Caco-2 (cell line): ENCODE measurements around the gene SH3RF1. TPM values are rescaled to one million over a fixed set of nuclear protein-coding genes. Genes with fewer than 3 reads are reported as not detected.

Source experiments
- BruUV-seq: library from RNA; stranded (reverse); fragments of 400-500 nt; replicated peaks from 2 replicates; lab custom pipeline; 2021; lab: Mats Ljungman, UMichigan
- CTCF ChIA-PET: fragments of 300-600 bp; sonication (Branson Sonifier 250); formaldehyde crosslinking; loops from one replicate; lab custom pipeline; 2022; ENCODE audit warnings: antibody characterized with exemption; lab: Charles Lee
- POLR2A ChIA-PET: fragments of 300-600 bp; sonication (Branson Sonifier 250); formaldehyde crosslinking; loops from one replicate; lab custom pipeline; 2022; ENCODE audit warnings: antibody characterized with exemption; lab: Charles Lee
- DNase-seq, 2 experiments: peaks; one replicate each; pipeline versions ENCODE4 v3.0.0 to v3.0.0-alpha.2; 2020 to 2022
- H3K27me3 ChIP-seq: replicated peaks from 2 replicates; pipeline ENCODE4 v1.6.0; 2011; ENCODE audit warnings: low read length; ENCODE audit not compliant: control insufficient read depth, insufficient read depth
- H3K36me3 ChIP-seq: 2 replicates; pipeline ENCODE4 v1.5.1; 2011; ENCODE audit warnings: low read length; ENCODE audit not compliant: control insufficient read depth, insufficient read depth
- H3K4me1 ChIP-seq: fragments of 250-450 bp; sonication (Bioruptor Pico); 2 replicates; pipeline ENCODE4 v1.5.1; 2020; ENCODE audit warnings: mild to moderate bottlenecking
- H3K4me3 ChIP-seq: 2 replicates; pipeline ENCODE4 v1.5.1; 2011; ENCODE audit warnings: low read depth, mild to moderate bottlenecking, control low read depth, low read length
- H3K9me3 ChIP-seq: fragments of 250-450 bp; sonication (Bioruptor Pico); 2 replicates; pipeline ENCODE4 v1.5.1; 2020; ENCODE audit warnings: mild to moderate bottlenecking, moderate library complexity
- H3K27ac Mint-ChIP-seq: one replicate; pipeline ENCODE4 v1.8.0; 2022; ENCODE audit warnings: mixed read lengths; ENCODE audit not compliant: unreplicated experiment
- H3K27me3 Mint-ChIP-seq: one replicate; pipeline ENCODE4 v1.8.0; 2022; ENCODE audit warnings: mixed read lengths; ENCODE audit not compliant: insufficient read depth, unreplicated experiment
- H3K36me3 Mint-ChIP-seq: one replicate; pipeline ENCODE4 v1.8.0; 2022; ENCODE audit warnings: mild to moderate bottlenecking, mixed read lengths; ENCODE audit not compliant: insufficient read depth, unreplicated experiment
- H3K4me1 Mint-ChIP-seq: one replicate; pipeline ENCODE4 v1.8.0; 2022; ENCODE audit warnings: low read depth, mixed read lengths; ENCODE audit not compliant: unreplicated experiment
- H3K4me3 Mint-ChIP-seq: one replicate; pipeline ENCODE4 v1.8.0; 2022; ENCODE audit warnings: mild to moderate bottlenecking, moderate library complexity, mixed read lengths; ENCODE audit not compliant: unreplicated experiment
- H3K9me3 Mint-ChIP-seq: one replicate; pipeline ENCODE4 v1.8.0; 2022; ENCODE audit warnings: mixed read lengths; ENCODE audit not compliant: unreplicated experiment
- CTCF ChIP-seq, 2 experiments: fragments of 200-600 bp in 1 of 2; IDR thresholded peaks; 1 replicate in 1 of 2; 2 replicates in 1 of 2; pipeline versions ENCODE4 v1.5.1 to v1.8.0; 2011 to 2022; ENCODE audit warnings: antibody characterized with exemption in 1 of 2, control low read depth in 1 of 2, inconsistent platforms in 1 of 2, low read depth in 1 of 2, low read length in 1 of 2, mild to moderate bottlenecking in 1 of 2, moderate library complexity in 1 of 2; ENCODE audit not compliant: insufficient read depth in 1 of 2, severe bottlenecking in 1 of 2, unreplicated experiment in 1 of 2
- intact Hi-C: fragments of 100-400 bp; cut with micrococcal nuclease; formaldehyde crosslinking; loops from one replicate; pipeline ENCODE4 v1.10.0; 2022; ENCODE audit not compliant: unreplicated experiment
- total RNA-seq: library from RNA; stranded (reverse); gene quantifications from 2 replicates; pipeline ENCODE4 v1.2.3, GENCODE V29; 2022

Gene SH3RF1
- total RNA-seq, 1 experiment from 2014 or later: 25.1 TPM

- TF ChIP-seq CTCF (IDR thresholded peaks at IDR 0.05; ENCODE audit: insufficient read depth in 1 of 2, low read depth in 1 of 2, low read length in 1 of 2, severe bottlenecking in 1 of 2, unreplicated experiment in 1 of 2): no peak
- no TSS peak for BruUV-seq
- no peak overlapping the region for H3K4me3 ChIP-seq
- H3K4me1 ChIP-seq: peaks cover 28% of the 10 kb centered on the region
- H3K4me3 Mint-ChIP-seq: no peak overlapping the region
- POLR2A ChIA-PET: no interaction called here
- CTCF ChIA-PET: no interaction called here
- H3K27me3 ChIP-seq: no peaks in the 10 kb centered on the region
- H3K27ac Mint-ChIP-seq: peak overlapping the region; percentile 22
- intact Hi-C loops: no loop called here
- peaks cover 43% of the 10 kb centered on the region for H3K4me1 Mint-ChIP-seq
- H3K36me3 Mint-ChIP-seq: peaks cover 20% of the 10 kb centered on the region
- no peaks in the 10 kb centered on the region for H3K9me3 ChIP-seq
- DNase-seq: no peak
- H3K36me3 ChIP-seq: no peaks in the 10 kb centered on the region
- no peaks in the 10 kb centered on the region for H3K27me3 Mint-ChIP-seq
- H3K9me3 Mint-ChIP-seq: peaks cover 10% of the 10 kb centered on the region
These were observed 82.6 kb downstream of the SH3RF1 start for GRCh38 chr4:169188204-169188603.

- Mint-ChIP-seq H3K27me3 (no peaks in the 10 kb centered on the region), H3K27ac (peak overlapping the region; percentile 52), H3K4me1 (peaks cover 42% of the 10 kb centered on the region), H3K4me3 (no peak overlapping the region), H3K9me3 (peaks cover 8% of the 10 kb centered on the region), H3K36me3 (peaks cover 16% of the 10 kb centered on the region)
- CTCF ChIA-PET: interaction anchor here (1.2 kb wide), 1 partner anchor 84 kb away, joined by 3 read pairs; no protein-coding TSS in a partner anchor
- intact Hi-C loops: no loop called here
- H3K27me3 ChIP-seq: no peaks in the 10 kb centered on the region
- BruUV-seq: no TSS peak
- H3K36me3 ChIP-seq: no peaks in the 10 kb centered on the region
- no peak overlapping the region for H3K4me3 ChIP-seq
- no peaks in the 10 kb centered on the region for H3K9me3 ChIP-seq
- DNase-seq: no peak
- TF ChIP-seq CTCF (IDR thresholded peaks at IDR 0.05; ENCODE audit: insufficient read depth in 1 of 2, low read depth in 1 of 2, low read length in 1 of 2, severe bottlenecking in 1 of 2, unreplicated experiment in 1 of 2): peak in 1 of 2 experiments; percentile 24
- POLR2A ChIA-PET: no interaction called here
- H3K4me1 ChIP-seq: peaks cover 17% of the 10 kb centered on the region
These were observed 85.4 kb downstream of the SH3RF1 start for GRCh38 chr4:169185133-169185956.

DNA sequence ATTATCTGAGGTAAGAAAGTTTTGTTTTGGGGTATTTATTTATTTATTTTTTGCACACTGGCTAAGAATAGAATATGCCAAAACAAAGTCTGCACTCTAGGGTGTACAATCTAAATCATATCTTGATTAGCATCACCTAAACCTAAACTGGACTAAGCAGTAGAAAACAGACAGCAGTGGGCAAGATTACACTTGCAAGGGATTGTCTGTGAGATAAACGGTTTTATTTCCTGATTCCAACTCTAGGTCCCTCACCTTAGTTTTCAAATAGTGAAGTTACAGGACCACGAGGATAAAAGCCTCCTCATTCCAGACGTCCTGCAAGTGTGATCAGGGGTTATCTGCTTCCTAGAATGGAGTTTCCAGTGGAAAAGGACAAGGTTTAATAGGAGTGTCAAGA is 86.1 kb downstream of the SH3RF1 start:
- no peak for DNase-seq
- Histone ChIP-seq H3K4me1 (peaks cover 17% of the 10 kb centered on the region), H3K9me3 (no peaks in the 10 kb centered on the region), H3K4me3 (no peak overlapping the region), H3K36me3 (no peaks in the 10 kb centered on the region), H3K27me3 (no peaks in the 10 kb centered on the region)
- intact Hi-C loops: no loop called here
- Mint-ChIP-seq H3K27ac (peak overlapping the region; percentile 52), H3K9me3 (peaks cover 2% of the 10 kb centered on the region), H3K4me3 (no peak overlapping the region), H3K36me3 (peaks cover 16% of the 10 kb centered on the region), H3K4me1 (peaks cover 40% of the 10 kb centered on the region), H3K27me3 (no peaks in the 10 kb centered on the region)
- no TSS peak for BruUV-seq
- ChIA-PET POLR2A (no interaction called here), CTCF (no interaction called here)
- TF ChIP-seq CTCF (IDR thresholded peaks at IDR 0.05; ENCODE audit: insufficient read depth in 1 of 2, low read depth in 1 of 2, low read length in 1 of 2, severe bottlenecking in 1 of 2, unreplicated experiment in 1 of 2): no peak
